OCI-LY1 (cell line): ENCODE results near the gene TSPAN5.

Source experiments
- H2AFZ ChIP-seq: fragments of 200-600 bp; sonication (generic), shearing (Covaris generic); 2 replicates; pipeline ENCODE4 v1.6.0; 2014; ENCODE audit warnings: antibody characterized with exemption, mild to moderate bottlenecking, low read length
- H3F3A ChIP-seq: fragments of 200-600 bp; sonication (generic), shearing (Covaris generic); 2 replicates; pipeline ENCODE4 v1.6.0; 2014; ENCODE audit warnings: mild to moderate bottlenecking, antibody characterized with exemption, low read length, moderate library complexity; ENCODE audit not compliant: insufficient read depth
- H3K27ac ChIP-seq: fragments of 200-600 bp; sonication (generic); 2 replicates; pipeline ENCODE4 v1.5.1; 2014; ENCODE audit warnings: low read length, mixed run types, mild to moderate bottlenecking, low read depth; ENCODE audit not compliant: poor library complexity, severe bottlenecking
- H3K27me3 ChIP-seq: fragments of 200-600 bp; sonication (generic); 2 replicates; pipeline ENCODE4 v1.6.0; 2014; ENCODE audit warnings: antibody characterized with exemption, mild to moderate bottlenecking, low read length, moderate library complexity; ENCODE audit not compliant: insufficient read depth
- H3K36me3 ChIP-seq: fragments of 200-600 bp; sonication (generic); 2 replicates; pipeline ENCODE4 v1.6.1; 2014; ENCODE audit warnings: mild to moderate bottlenecking, antibody characterized with exemption, low read length, moderate library complexity, mixed read lengths; ENCODE audit not compliant: insufficient read depth
- H3K4me1 ChIP-seq: fragments of 200-600 bp; sonication (generic); 2 replicates; pipeline ENCODE4 v1.5.1; 2014; ENCODE audit warnings: mild to moderate bottlenecking, low read length, moderate library complexity; ENCODE audit not compliant: insufficient read depth, severe bottlenecking
- H3K4me2 ChIP-seq: fragments of 200-600 bp; sonication (generic), shearing (Covaris generic); 2 replicates; pipeline ENCODE4 v1.6.1; 2014; ENCODE audit warnings: low read length
- H3K4me3 ChIP-seq: fragments of 200-600 bp; sonication (generic); 2 replicates; pipeline ENCODE4 v1.5.1; 2014; ENCODE audit warnings: low read length, low read depth, mild to moderate bottlenecking, mixed read lengths; ENCODE audit not compliant: poor library complexity, severe bottlenecking
- H3K79me2 ChIP-seq: fragments of 200-600 bp; shearing (Covaris generic); 2 replicates; pipeline ENCODE4 v1.6.1; 2016; ENCODE audit warnings: mixed run types, low read length, mixed read lengths; ENCODE audit not compliant: insufficient read depth
- H3K9ac ChIP-seq: fragments of 200-600 bp; sonication (generic), shearing (Covaris generic); 2 replicates; pipeline ENCODE4 v1.6.1; 2014; ENCODE audit warnings: mild to moderate bottlenecking, low read length, mixed read lengths
- H3K9me2 ChIP-seq: fragments of 200-600 bp; sonication (generic), shearing (Covaris generic); 2 replicates; pipeline ENCODE4 v1.6.1; 2014; ENCODE audit warnings: low read depth, mild to moderate bottlenecking, low read length, mixed read lengths
- H3K9me3 ChIP-seq: fragments of 200-600 bp; shearing (Covaris generic); 2 replicates; pipeline ENCODE4 v1.6.1; 2014; ENCODE audit warnings: low read length, mixed read lengths
- H4K20me1 ChIP-seq: fragments of 200-600 bp; sonication (generic), shearing (Covaris generic); 2 replicates; pipeline ENCODE4 v1.6.0; 2016; ENCODE audit warnings: mild to moderate bottlenecking, low read length; ENCODE audit not compliant: insufficient read depth
- EZH2 ChIP-seq: fragments of 200-600 bp; sonication (generic), shearing (Covaris generic); IDR thresholded peaks from 2 replicates; pipeline ENCODE4 v1.8.0; 2017; ENCODE audit warnings: borderline replicate concordance, mixed run types, mild to moderate bottlenecking, antibody characterized with exemption, low read length, moderate library complexity, mixed read lengths
- TF ChIP-seq, protein P1 (sequence below): fragments of 200-600 bp; sonication (generic), shearing (Covaris generic); IDR thresholded peaks from 2 replicates; pipeline ENCODE4 v1.5.1; 2017; ENCODE audit warnings: mild to moderate bottlenecking, antibody characterized with exemption, low read length, moderate library complexity, mixed read lengths

The TSPAN5 gene

DNA sequence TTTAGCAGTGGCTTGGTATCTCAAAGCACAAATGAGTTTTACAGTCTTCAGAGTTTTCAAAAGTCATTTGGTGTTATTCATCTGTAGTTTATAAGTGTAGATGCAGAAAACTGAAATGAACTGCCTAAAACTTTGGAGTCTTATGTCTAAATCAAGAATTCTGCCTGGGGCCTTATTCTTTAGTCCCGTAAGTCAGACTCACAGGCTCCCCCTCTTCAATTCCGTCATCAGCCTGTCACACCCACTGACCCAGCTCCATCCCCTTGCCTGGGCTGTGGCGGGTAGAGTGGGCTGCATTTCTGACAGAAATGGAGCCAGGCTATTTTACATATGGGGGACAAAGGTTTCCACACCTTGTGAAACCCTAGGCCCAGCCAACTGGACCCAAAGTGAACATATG, 44.3 kb downstream of the TSPAN5 start:
- no peak for TF ChIP-seq EZH2
- TF ChIP-seq, protein P1, sequence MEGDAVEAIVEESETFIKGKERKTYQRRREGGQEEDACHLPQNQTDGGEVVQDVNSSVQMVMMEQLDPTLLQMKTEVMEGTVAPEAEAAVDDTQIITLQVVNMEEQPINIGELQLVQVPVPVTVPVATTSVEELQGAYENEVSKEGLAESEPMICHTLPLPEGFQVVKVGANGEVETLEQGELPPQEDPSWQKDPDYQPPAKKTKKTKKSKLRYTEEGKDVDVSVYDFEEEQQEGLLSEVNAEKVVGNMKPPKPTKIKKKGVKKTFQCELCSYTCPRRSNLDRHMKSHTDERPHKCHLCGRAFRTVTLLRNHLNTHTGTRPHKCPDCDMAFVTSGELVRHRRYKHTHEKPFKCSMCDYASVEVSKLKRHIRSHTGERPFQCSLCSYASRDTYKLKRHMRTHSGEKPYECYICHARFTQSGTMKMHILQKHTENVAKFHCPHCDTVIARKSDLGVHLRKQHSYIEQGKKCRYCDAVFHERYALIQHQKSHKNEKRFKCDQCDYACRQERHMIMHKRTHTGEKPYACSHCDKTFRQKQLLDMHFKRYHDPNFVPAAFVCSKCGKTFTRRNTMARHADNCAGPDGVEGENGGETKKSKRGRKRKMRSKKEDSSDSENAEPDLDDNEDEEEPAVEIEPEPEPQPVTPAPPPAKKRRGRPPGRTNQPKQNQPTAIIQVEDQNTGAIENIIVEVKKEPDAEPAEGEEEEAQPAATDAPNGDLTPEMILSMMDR: no peak

DNA sequence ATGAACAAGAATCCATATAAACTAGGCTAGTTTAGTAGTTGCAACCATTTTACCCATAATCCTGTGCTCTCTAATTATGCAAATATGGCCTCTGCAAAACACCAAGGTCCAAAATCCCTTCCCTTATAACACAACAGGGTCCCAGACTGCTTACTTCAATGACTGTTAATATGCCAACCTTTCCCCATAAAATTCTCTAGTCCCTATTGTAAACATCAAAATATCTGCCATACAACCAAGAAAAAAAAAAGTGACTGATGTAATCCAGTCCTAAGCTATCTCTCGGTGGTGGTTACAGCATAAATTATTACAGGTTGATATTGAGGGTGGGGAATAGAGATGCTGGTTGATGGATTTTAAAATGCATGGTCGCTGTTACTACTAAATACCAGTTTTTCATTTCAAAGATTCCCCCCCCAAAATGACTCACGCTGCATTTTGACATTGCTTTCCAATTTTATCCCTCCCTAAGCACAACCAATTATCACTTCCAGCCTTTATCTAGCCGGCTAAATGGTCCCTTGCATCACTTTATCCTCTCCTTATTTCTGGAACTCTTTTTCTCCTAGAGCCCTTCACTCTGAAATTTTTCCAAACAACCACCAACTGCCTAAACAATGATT, 44.8 kb downstream of the TSPAN5 start:
- Histone ChIP-seq H2AFZ (no peak overlapping the region), H3K36me3 (no peaks in the 10 kb centered on the region), H3K27me3 (no peaks in the 10 kb centered on the region), H3K4me2 (no peak overlapping the region), H3K4me1 (no peaks in the 10 kb centered on the region), H3K9me2 (no peaks in the 10 kb centered on the region), H3K79me2 (no peaks in the 10 kb centered on the region), H3K9me3 (no peaks in the 10 kb centered on the region), H3K9ac (no peak overlapping the region), H3F3A (no peaks in the 10 kb centered on the region), H3K4me3 (no peak overlapping the region), H3K27ac (no peak overlapping the region), H4K20me1 (no peaks in the 10 kb centered on the region)
- TF ChIP-seq, protein P1: no peak
- no peak for TF ChIP-seq EZH2

More for the DNA sequence above, 44.3 kb downstream of the TSPAN5 start:
- Histone ChIP-seq H3K27me3 (no peaks in the 10 kb centered on the region), H3K4me3 (no peak overlapping the region), H3K79me2 (no peaks in the 10 kb centered on the region), H4K20me1 (no peaks in the 10 kb centered on the region), H2AFZ (no peak overlapping the region), H3K9ac (no peak overlapping the region), H3F3A (no peaks in the 10 kb centered on the region), H3K4me2 (no peak overlapping the region), H3K4me1 (no peaks in the 10 kb centered on the region), H3K36me3 (no peaks in the 10 kb centered on the region), H3K9me3 (no peaks in the 10 kb centered on the region), H3K27ac (no peak overlapping the region), H3K9me2 (no peaks in the 10 kb centered on the region)

DNA sequence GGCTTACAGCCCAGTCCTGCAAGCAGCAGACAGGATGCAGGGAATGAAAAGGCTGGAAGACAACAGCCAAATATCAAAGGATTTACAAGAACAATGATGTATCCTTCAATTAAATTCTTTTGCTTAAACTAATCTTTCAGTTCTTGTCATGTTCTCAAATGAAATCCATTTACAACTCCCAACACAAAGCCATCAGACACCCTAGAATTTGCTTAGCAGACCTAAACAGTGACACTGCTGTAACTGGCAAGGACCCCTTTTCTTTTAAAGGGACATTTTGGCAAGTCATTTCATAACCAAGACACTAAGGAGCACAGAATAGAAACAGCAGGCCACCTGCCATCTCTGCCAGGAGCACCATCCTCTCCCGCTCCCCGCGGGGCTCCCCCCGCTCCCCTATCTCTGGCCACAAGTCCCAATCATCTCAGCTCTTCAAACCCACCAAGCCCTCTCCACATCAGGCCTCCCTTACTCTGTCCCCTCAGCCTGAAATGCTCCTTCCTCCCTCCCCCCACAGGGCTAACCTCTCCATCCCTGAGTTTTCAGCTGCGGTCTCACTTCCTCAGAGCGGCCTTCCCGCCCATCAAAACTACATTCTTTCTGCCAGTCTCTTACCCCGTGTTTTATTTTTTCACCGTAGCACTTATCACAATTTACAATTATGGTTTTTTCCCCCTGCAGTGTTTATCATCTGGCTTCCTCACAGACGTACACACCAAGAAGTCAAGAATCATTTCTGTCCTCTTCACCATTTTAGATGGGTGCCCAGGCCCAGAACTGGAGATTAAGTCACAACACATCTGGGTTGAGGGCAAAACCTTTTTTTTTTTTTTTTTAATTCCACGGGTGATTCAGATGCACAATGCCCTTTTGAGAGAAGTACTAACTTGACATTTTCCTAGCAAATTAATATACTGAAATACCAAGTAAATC, 45.8 kb downstream of the TSPAN5 start:
- Histone ChIP-seq H3K4me2 (no peak overlapping the region), H3K9ac (no peak overlapping the region), H3K27me3 (no peaks in the 10 kb centered on the region), H3K9me3 (no peaks in the 10 kb centered on the region), H3K4me3 (no peak overlapping the region), H2AFZ (no peak overlapping the region), H3K36me3 (no peaks in the 10 kb centered on the region), H3K4me1 (no peaks in the 10 kb centered on the region), H4K20me1 (no peaks in the 10 kb centered on the region), H3K9me2 (no peaks in the 10 kb centered on the region), H3K79me2 (no peaks in the 10 kb centered on the region), H3K27ac (no peak overlapping the region), H3F3A (no peaks in the 10 kb centered on the region)
- TF ChIP-seq, protein P1: no peak
- no peak for TF ChIP-seq EZH2
